ENCODE measurements around the gene EPS8L2. TPM values are rescaled to one million over a fixed set of nuclear protein-coding genes. Genes with fewer than 3 reads are reported as not detected.

EPS8L2 gene
- total RNA-seq, 2 donors from 2014 or later, result 126 to 153 TPM

DNA sequence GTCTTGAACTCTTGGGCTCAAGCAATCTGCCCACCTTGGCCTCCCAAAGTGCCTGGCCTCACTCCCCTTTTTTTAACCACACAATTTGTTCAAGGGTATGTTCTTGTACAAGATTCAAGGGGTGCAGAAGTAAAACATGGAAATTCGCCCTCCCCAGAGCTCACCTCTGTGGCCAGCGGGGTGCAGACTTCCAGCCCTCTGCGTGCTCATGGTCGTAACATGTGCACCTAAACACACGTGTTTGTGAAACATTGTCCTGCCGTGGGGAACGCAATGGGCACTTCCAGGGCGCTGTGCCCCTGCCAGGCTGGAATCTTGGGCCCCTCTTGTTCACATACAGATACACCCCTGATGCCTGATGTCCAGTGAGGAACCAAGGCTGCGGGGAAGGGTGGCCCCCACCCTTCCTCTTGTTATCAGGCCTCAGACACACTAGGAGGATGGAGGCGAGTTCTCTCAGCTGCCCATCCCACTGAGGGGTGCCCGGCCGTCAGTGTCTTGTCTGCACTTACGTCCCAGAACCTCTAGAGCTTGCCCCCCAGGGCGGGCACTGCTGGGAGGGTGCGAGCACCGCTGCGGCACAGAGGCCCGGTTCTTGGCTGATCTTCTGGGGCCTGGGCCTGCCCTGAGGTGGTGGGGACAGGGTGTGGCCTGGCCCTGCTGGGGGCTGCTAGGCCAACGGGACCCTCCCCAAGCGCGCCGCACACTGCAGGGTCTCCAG lies 4.1 kb upstream of the EPS8L2 start:
- Histone ChIP-seq H3K27ac (peak overlapping the region; percentile 62 to 90 (median 80)), H3K36me3 (replicated peaks in 1 of 2; ENCODE audit: insufficient read depth in 1 of 2, low read depth in 2 of 2) (no peaks in the 10 kb centered on the region), H3K9me3 (no peaks in the 10 kb centered on the region), H3K4me3 (no peak overlapping the region), H3K4me1 (peaks cover 59% of the 10 kb centered on the region), H3K27me3 (no peaks in the 10 kb centered on the region)
- intact Hi-C loops (cut with DNase I), result no loop called here
- DNase-seq (no peak), ATAC-seq (no peak)
- WGBS, 2 donors, result 93 to 95% methylated on average over 6 to 22 of the region's 22 CpGs
- TF ChIP-seq CTCF (IDR thresholded peaks at IDR 0.05) (no peak), POLR2A (IDR thresholded peaks at IDR 0.05) (no peak)

GRCh38 chr11:702462-703461 lies 3.3 kb upstream of the EPS8L2 start:
- ATAC-seq, result peak; percentile 12
- Histone ChIP-seq H3K9me3 (no peaks in the 10 kb centered on the region), H3K4me3 (no peak overlapping the region), H3K27ac (peak overlapping the region; percentile 62 to 90 (median 80)), H3K4me1 (peaks cover 59% of the 10 kb centered on the region), H3K36me3 (replicated peaks in 1 of 2; ENCODE audit: insufficient read depth in 1 of 2, low read depth in 2 of 2) (no peaks in the 10 kb centered on the region), H3K27me3 (no peaks in the 10 kb centered on the region)
- intact Hi-C loops (cut with DNase I), result no loop called here
- TF ChIP-seq POLR2A (IDR thresholded peaks at IDR 0.05) (peak in 1 of 3 donors; percentile 49), CTCF (IDR thresholded peaks at IDR 0.05) (peak in 1 of 7 experiments; percentile 12)
- peak; percentile 64 to 87 (median 82) for DNase-seq
- 47 to 59% methylated on average over 8 to 26 of the region's 26 CpGs for WGBS, 2 donors

DNA sequence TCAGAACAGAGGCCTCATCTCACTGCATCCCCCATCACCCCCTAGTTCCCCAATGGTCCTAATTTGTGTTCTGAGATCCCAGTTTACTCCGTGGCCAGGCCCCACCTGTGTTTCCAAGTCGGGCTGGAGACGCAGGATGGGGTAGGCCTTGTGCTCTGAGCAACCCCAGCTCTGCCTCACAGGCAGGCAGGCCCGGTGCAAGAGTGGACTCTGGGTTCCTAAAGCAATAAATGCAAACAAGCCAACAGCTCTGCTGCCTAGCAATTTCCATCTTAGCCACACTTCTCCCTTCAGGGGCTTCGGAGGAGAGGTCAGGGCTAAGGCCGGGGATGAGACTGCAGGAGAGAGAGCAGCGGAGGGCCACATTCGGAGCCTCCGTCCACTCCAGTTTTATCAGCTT lies 2.5 kb upstream of the EPS8L2 start:
- H3K27me3 ChIP-seq, result no peaks in the 10 kb centered on the region
- 89 to 94% methylated on average over 8 to 9 of the region's 9 CpGs for WGBS, 2 donors
- peaks cover 62% of the 10 kb centered on the region for H3K4me1 ChIP-seq
- TF ChIP-seq POLR2A (IDR thresholded peaks at IDR 0.05) (no peak), CTCF (IDR thresholded peaks at IDR 0.05) (no peak)
- intact Hi-C loops (cut with DNase I), result no loop called here
- ATAC-seq (no peak), DNase-seq (no peak)
- H3K27ac ChIP-seq, result peak overlapping the region; percentile 62 to 90 (median 80)
- H3K4me3 ChIP-seq, result no peak overlapping the region
- no peaks in the 10 kb centered on the region for H3K9me3 ChIP-seq
- no peaks in the 10 kb centered on the region for H3K36me3 ChIP-seq (replicated peaks in 1 of 2; ENCODE audit: insufficient read depth in 1 of 2, low read depth in 2 of 2)

- ATAC-seq (no peak), DNase-seq (no peak)
- H3K9me3 ChIP-seq, result no peaks in the 10 kb centered on the region
- no peak overlapping the region for H3K4me3 ChIP-seq
- no peaks in the 10 kb centered on the region for H3K36me3 ChIP-seq (replicated peaks in 1 of 2; ENCODE audit: insufficient read depth in 1 of 2, low read depth in 2 of 2)
- TF ChIP-seq CTCF (IDR thresholded peaks at IDR 0.05), result no peak
- TF ChIP-seq POLR2A (IDR thresholded peaks at IDR 0.05), result no peak
- no peaks in the 10 kb centered on the region for H3K27me3 ChIP-seq
- intact Hi-C loops (cut with DNase I), result no loop called here
- peaks cover 67% of the 10 kb centered on the region for H3K4me1 ChIP-seq
- peak overlapping the region; percentile 74 to 94 (median 88) for H3K27ac ChIP-seq
- WGBS, 2 donors, result 92 to 96% methylated on average over 3 to 18 of the region's 18 CpGs
These were observed 1.8 kb upstream of the EPS8L2 start for GRCh38 chr11:704228-704674.

Measured in body of pancreas (tissue), 4 donors.